ENCODE results near the gene IMMP2L.
"Not testable (repeated sequence)": the region's sequence is repeated elsewhere in the genome, so short reads cannot be mapped to it uniquely, and the experiment has no call there.

IMMP2L gene

DNA sequence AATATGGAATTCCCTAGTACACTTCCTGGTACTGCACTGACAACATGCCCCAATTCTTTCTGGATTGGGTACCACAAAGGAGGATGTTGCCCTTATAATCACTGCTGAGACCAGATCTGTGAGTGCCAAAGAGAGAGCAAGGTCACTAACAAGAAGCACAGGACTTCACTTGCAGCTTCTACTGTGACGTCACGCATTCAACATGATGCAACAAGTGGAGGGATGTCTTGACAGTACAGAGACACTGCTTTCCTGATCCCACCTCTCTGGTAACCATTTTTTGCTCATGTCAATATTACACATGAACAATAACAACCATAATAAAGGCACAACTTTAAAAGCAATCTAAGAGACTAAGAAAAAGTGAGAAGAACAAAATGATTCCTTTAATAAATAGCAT, 885.5 kb downstream of the IMMP2L start:
- DNase-seq (ENCODE audit: low read depth in 3 of 3, low spot score in 1 of 3) = no peak

DNA sequence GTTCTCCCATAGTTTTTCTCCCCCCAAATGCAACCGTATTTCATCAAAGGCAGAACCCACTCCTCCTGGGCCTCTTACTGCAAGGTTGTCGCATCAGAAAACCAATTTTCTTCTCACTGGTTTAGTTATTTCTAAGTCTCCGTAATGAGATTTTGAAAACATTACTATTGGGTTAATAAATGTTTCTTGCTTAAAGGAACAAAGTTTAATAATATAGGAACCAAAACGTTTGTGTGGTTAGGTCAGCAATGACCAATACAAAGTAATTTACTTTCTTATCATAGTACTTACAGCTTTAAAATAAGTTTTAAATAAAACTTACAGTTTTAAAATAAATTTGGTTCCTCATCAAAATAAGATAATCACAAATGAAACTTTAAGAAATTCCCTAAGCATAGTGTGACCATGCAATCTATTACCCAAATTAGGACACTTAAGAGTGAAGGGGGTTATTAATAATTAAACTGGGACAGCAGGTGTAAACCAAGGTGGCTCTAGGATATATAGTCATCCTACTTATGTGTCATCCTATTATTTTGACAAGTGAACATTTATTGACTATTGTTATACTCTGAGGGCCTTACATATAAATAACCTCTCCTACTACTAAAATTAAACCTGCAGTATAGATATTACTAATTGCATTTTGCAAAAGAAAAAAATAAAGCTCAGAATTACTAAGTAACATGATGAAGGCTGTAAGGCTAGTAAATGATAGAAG, 886.7 kb downstream of the IMMP2L start:
- no peak for DNase-seq (ENCODE audit: low read depth in 3 of 3, low spot score in 1 of 3)

DNA sequence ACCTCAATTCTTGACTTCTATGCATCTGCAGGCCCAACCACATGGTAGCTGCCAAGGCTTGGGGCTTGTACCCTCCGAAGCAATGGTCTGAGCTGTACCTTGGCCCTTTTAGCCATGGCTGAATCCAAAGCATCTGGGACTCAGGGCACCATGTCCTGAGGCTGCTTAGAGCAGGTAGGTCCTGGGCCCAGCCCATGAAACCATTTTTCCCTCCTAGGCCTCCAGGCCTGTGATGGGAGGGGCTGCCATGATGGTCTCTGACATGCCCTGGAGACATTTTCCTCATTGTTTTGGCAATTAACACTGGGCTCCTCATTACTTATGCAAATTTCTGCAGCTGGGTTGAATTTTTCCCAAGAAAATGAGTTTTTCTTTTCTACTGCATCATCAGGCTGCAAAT, 889.1 kb downstream of the IMMP2L start:
- no peak for DNase-seq (ENCODE audit: low read depth in 3 of 3, low spot score in 1 of 3)

DNA sequence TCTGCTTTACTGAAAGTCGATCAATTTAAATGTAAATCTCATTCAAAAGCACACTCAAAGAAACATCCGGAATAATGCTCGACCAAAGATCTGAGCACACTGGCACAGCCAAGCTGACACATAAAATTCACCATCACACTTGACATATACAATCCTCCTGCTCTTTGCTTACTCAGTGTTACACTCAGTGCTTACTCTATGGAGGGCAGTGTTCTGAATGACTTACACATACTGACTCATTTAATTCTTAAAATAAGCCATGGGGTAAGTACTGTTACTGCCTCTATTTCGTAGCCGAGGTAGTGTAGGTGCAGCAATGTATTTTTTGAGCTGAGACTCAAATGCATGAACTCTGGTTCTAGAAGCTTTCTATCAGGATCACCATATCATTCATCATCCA, 892.9 kb downstream of the IMMP2L start:
- no peak for DNase-seq (ENCODE audit: low read depth in 3 of 3, low spot score in 1 of 3)

DNA sequence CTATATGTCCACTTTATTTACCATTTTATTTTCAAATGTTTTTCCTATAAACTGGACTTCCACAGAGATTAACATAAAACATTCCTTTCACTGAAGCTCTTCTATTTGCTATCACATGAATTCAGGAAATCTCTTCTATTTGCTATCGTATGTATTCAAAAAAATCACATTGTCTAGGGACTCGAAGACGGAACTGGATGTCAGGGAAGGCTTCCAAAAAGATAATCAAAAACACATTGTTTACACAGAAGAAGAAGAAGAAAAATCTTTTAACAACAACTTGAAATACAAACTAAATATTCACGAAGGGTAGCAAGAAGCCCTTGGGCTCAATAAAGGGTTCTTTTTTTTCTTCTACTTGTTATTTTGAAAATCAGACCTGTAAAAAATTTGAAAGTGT, 897.5 kb downstream of the IMMP2L start:
- no peak for DNase-seq (ENCODE audit: low read depth in 3 of 3, low spot score in 1 of 3)

DNA sequence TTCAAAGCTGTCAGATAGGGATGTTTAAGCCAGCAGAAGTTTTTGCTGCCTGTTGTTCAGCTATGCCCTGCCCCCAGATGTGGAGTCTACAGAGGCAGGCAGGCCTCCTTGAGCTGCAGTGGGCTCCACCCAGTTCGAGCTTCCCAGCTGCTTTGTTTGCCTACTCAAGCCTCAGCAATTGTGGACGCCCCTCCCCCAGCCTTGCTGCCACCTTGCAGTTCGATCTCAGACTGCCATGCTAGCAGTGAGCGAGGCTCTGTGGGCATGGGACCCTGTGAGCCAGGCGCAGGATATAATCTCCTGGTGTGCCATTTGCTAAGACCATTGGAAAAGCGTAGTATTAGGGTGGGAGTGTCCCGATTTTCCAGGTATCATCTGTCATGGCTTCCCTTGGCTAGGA, 901.7 kb downstream of the IMMP2L start:
- DNase-seq (ENCODE audit: low read depth in 3 of 3, low spot score in 1 of 3) = not testable (repeated sequence)

DNA sequence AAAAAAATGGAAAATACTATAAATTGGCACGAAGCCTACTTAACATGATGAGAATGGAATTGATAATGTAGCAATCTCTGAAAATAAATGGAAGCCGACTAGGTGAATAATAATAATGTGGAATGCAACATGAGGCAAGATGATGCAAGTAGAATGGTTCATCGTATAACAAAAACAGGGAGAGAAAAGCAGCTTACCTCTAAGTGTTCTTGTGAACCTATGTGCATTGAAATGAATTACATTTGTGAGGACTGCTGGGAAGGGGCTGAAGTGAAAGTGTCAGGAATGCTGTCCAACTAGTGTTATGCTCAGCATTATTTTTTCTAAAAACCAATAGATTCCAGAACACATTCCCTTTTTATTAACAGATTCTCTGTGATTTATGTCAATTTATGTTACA, 912.0 kb downstream of the IMMP2L start:
- DNase-seq (ENCODE audit: low read depth in 3 of 3, low spot score in 1 of 3) = no peak

DNA sequence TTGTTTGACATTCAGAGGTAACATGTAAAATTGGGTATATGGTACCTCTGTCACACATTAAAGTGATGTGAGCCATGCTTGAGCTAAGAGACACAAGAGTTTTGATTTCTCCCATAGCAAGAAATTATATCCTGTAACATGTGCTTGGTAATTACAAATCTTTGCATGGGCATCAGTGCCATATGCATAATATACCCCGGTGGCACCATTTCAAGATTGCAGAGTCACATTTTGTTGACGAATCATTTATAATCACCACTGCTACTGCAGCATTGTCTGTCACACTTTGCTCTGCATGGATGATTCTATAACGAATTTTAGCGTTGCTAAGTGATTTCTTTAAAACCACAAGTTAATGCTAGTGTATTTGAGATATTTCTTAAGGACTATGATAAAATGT, 915.0 kb downstream of the IMMP2L start:
- DNase-seq (ENCODE audit: low read depth in 3 of 3, low spot score in 1 of 3) = no peak

DNA sequence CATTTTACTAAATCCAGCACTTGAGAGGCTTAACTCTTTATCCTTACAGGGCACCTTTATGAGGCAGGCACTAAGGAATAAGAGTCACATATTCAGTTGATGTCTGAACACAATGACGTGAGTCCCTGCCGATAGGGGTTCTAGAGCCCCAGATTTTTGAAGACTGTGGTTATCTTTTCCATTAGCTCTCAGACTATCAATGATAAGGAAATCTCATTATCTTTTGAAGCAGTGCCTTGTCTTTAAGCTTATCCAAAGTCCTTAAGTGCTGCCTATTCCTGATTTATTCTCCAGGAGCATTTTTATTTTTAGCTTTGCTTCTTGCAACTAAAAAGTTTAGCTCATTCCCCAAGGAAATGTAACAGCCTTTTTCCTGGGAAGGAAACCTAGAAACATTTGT, 915.5 kb downstream of the IMMP2L start:
- DNase-seq (ENCODE audit: low read depth in 3 of 3, low spot score in 1 of 3) = no peak

DNA sequence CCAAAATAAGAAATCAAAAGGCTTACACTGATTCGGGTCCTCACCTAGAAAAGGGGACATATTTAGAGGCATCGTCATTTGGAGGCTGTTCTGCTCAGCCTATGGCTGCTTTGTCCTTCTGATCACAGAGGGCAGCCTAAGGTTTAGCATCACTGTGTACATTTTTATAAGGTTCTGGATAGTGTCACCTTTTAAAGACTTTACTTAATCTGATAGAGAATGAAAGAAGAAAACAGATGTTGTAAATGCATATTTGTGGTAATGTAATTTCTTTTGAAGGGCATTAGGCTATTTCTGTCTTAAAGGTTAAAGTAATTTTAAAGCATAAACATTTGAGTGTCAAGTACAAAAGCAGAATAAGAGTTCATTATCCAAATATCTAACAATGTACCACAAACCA, 916.7 kb downstream of the IMMP2L start:
- no peak for DNase-seq (ENCODE audit: low read depth in 3 of 3, low spot score in 1 of 3)

DNA sequence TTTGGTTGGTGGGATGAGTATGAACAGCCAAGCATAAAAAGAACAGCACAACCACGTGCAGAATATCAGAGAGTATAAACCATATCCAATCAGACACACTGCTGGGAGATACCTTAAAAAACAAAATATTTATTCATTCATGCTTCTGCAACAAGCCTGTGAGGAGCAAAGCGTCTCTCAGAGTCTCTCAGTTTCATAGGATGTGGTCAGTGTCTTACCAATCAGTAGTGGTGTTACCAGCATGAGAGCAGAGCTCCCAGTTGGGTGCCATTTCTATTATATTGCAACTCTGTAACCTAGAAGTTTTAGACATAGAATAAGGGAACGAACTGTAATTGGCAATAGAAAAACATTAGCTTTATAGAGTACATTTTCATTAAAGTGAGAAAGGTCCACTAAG, 917.2 kb downstream of the IMMP2L start:
- no peak for DNase-seq (ENCODE audit: low read depth in 3 of 3, low spot score in 1 of 3)

DNA sequence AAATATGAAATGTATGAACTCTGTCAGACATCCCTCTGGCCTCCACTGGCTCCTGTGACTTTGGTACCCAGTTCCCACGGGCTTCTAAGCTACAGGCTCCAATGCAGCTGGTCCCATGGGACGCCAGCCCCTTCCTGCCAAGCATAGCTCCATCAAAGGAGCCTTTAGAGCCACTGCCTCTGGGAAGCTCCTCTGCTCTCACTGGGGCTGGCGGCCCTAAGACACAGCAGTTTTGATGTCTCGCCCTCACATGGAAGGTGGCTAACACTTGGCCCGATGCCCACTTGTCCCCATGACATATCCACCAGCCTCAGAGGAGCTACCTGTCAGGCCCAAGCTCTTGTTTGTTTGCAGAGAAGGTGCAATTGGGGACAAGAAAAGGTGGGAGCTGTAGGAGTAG, 925.0 kb downstream of the IMMP2L start:
- no peak for DNase-seq (ENCODE audit: low read depth in 3 of 3, low spot score in 1 of 3)

DNA sequence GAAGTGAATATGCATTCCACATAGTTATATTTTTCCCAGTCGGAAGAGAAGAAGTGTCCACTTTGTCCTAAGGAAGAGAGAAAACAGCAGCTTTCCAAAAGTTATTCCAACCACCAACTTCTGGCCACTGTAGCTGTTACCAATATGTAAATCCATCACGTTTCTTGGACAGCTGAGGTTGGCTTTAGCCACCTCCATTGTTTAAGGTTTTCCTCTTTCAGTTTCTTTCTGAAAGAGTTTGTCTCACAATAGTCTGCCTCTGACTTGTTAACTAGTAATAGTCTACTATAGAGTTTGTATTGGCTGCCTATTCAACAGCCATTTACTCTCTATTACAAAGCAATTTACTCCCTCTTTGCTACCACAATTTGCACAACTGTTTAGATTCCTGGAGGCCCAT, 929.0 kb downstream of the IMMP2L start:
- DNase-seq (ENCODE audit: low read depth in 3 of 3, low spot score in 1 of 3) = no peak

DNA sequence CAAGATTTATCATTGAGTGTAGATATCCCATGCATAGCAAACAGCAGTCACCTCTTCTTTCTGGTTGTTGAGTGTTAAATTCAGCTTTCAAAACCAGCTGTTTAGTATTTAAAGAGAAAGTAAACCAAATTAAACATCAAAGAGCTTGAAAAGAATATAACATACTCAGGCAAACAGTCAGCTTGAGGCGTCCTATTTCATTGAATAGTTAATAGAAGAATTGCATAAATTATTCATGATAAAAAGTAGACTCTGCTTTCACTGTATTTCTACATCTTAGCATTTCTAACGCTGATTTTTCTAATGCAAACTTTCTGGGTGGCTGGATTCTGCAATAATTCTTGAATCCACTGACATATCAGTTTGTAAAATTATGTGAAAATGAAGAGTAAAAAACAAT, 935.9 kb downstream of the IMMP2L start:
- DNase-seq (ENCODE audit: low read depth in 3 of 3, low spot score in 1 of 3) = no peak

DNA sequence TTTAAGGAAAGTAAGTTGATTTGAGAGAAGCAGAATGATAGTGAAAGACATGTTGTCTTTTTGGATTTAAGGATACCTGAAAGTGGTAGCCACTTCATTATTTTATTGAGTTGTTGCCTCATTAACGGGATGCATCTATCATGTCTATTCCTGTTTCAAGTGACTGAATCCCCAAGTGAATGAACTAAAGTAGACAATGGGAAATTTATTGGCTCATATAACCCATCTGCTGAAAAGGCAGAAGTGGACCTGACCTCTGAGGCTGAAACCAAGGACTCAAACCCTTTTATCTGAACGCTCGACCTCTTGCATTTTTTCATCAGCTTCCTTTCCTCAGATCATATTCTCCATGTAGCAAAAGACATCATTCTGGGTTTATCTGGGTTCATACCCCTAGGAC, 937.0 kb downstream of the IMMP2L start:
- no peak for DNase-seq (ENCODE audit: low read depth in 3 of 3, low spot score in 1 of 3)

DNA sequence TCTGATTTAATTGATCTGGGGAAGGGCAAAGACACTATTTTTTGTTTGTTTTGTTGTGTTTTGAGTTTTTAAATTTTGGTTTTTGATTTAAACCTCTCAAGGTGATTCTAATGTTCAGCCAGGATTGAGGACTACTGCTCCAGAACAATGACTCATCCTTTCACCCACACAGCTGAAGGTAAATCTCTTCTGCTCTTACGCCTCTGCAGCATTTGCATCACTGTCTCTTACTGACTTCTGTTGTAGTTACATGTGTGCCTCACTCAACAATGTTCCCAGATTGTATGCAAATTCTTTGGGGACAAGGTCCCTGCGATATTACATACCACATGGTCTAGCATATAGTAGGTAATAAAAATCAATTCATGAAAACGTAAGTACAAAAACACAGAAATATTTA, 938.9 kb downstream of the IMMP2L start:
- no peak for DNase-seq (ENCODE audit: low read depth in 3 of 3, low spot score in 1 of 3)

DNA sequence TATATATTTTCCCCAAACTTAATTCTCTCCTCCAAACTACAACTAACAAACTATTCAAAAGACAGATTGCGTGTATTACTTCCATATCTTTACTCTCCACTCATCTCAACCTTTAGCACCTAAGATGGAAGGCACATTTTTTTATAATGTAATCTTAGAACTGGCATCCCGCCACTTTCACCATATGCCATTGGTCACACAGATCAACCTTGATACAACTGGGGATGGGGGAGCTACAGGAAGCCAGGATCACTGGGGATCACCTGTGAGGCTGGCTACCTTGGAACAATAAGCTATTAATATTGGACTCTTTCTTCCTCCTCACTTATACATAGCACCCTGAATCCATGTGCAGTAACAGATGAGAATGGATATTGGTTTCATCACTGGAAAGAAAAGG, 941.0 kb downstream of the IMMP2L start:
- no peak for DNase-seq (ENCODE audit: low read depth in 3 of 3, low spot score in 1 of 3)

DNA sequence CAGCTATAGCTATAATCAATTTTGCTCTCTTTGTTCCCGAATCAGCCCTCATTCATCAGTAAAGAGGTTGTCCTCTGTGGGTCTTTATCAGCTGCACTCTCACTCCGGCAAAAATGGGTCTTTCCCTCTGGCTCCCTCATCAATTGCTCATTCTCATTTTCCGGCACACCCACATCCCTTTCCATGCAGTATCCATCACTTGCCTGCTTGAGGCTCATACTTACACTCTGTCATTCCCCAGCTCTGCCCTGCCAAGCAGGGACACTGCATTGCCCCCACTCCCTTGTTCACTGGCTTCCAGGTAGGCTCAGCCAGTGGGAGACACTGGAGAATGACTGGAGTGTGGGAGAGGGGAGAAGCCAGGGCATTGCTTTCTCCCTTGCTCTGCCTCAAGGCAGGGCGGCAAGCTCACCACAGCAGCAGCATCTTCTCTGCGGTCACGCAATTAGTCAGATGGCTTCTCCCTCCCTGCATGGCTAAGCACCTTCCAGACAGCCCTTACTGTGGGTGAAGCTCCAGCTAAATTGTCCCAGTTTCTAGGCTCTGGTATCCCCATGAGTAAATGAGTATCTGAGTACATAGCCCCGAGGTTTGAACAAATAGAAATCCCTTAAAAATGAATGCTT, 942.1 kb downstream of the IMMP2L start:
- no peak for DNase-seq (ENCODE audit: low read depth in 3 of 3, low spot score in 1 of 3)
